HG03060 (cell line): Measurements from ENCODE around the gene UBXN6.

ENCODE experiments used
- ATAC-seq: cut with Tn5 transposase; IDR thresholded peaks from one replicate; pipeline ENCODE4 v1.9.1; 2021; ENCODE audit warnings: low read depth, moderate number of reproducible peaks; ENCODE audit not compliant: unreplicated experiment

Gene UBXN6

GRCh38 chr19:4456843-4457653 lies 546 bp downstream of the UBXN6 start:
- ATAC-seq = no peak

- no peak for ATAC-seq
These were observed 1.1 kb downstream of the UBXN6 start for GRCh38 chr19:4456476-4456842.

- no peak for ATAC-seq
These were observed 1.7 kb downstream of the UBXN6 start for GRCh38 chr19:4455719-4456475.

GRCh38 chr19:4454747-4455718 lies 2.6 kb downstream of the UBXN6 start:
- no peak for ATAC-seq

GRCh38 chr19:4453232-4454179 lies 4.1 kb downstream of the UBXN6 start:
- no peak for ATAC-seq

GRCh38 chr19:4452230-4452990 lies 5.2 kb downstream of the UBXN6 start:
- no peak for ATAC-seq

- ATAC-seq = no peak
These were observed 8.0 kb downstream of the UBXN6 start for GRCh38 chr19:4449639-4450028.

- ATAC-seq = no peak
These were observed 8.5 kb downstream of the UBXN6 start for GRCh38 chr19:4449022-4449638.

- ATAC-seq = no peak
These were observed 9.2 kb downstream of the UBXN6 start for GRCh38 chr19:4448147-4448985.

GRCh38 chr19:4447327-4448146 lies 10.1 kb downstream of the UBXN6 start:
- no peak for ATAC-seq

- ATAC-seq = no peak
These were observed 10.8 kb downstream of the UBXN6 start for GRCh38 chr19:4446704-4447200.

- ATAC-seq = no peak
These were observed 11.5 kb downstream of the UBXN6 start for GRCh38 chr19:4445963-4446703.

- no peak for ATAC-seq
These were observed 12.5 kb downstream of the UBXN6 start for GRCh38 chr19:4444765-4445741.

- no peak for ATAC-seq
These were observed 13.4 kb downstream of the UBXN6 start for GRCh38 chr19:4443966-4444764.
